Peyer's patch (tissue), 4 donors: Measurements from ENCODE around the gene VGLL2.

Experiments
- CTCF ChIP-seq, 6 experiments: fragments of 450-650 bp in 4 of 6; fragments of 200-600 bp in 2 of 6; sonication (generic) in 1 of 6; IDR thresholded peaks; one replicate each; pipeline ENCODE4 v1.5.1; 2017 to 2019; ENCODE audit warnings: antibody characterized with exemption in 6 of 6, mild to moderate bottlenecking in 3 of 6, moderate library complexity in 1 of 6
- POLR2A ChIP-seq, 2 donors: fragments of 450-650 bp; IDR thresholded peaks; one replicate each; pipeline ENCODE4 v1.5.1; 2017; ENCODE audit warnings: antibody characterized with exemption in 2 of 2, mild to moderate bottlenecking in 2 of 2, moderate library complexity in 2 of 2

GRCh38 chr6:117232196-117232595 is 33.2 kb upstream of the VGLL2 start:
- TF ChIP-seq CTCF (IDR thresholded peaks at IDR 0.05) (no peak), POLR2A (IDR thresholded peaks at IDR 0.05) (no peak)
